OCI-LY3 (cell line): ENCODE data around the gene FAM83E.

Experiments
- H2AFZ ChIP-seq: fragments of 200-600, 300-600 bp; shearing (Covaris generic); 2 replicates; pipeline ENCODE4 v1.6.0; 2014; ENCODE audit warnings: antibody characterized with exemption, low read depth, low read length
- H3K27ac ChIP-seq: fragments of 200-600, 300-600 bp; sonication (generic); 2 replicates; pipeline ENCODE4 v1.5.1; 2014; ENCODE audit warnings: mild to moderate bottlenecking, low read length, moderate library complexity, mixed read lengths
- H3K27me3 ChIP-seq: fragments of 200-600, 300-600 bp; sonication (generic); 2 replicates; pipeline ENCODE4 v1.6.1; 2014; ENCODE audit warnings: low read depth, low read length, mixed read lengths
- H3K36me3 ChIP-seq: fragments of 200-600, 300-600 bp; sonication (generic); replicated peaks from 2 replicates; pipeline ENCODE3; 2014; ENCODE audit warnings: low read depth, low read length, mixed read lengths
- H3K4me1 ChIP-seq: fragments of 300-600, 200-600 bp; sonication (generic); 2 replicates; pipeline ENCODE4 v1.6.1; 2014; ENCODE audit warnings: low read length, mixed read lengths
- H3K4me2 ChIP-seq: fragments of 200-600, 300-600 bp; sonication (generic); 2 replicates; pipeline ENCODE4 v1.6.1; 2014; ENCODE audit warnings: low read length, mixed read lengths
- H3K4me3 ChIP-seq: fragments of 300-600, 200-600 bp; sonication (generic); 2 replicates; pipeline ENCODE4 v1.5.1; 2014; ENCODE audit warnings: antibody characterized with exemption, mild to moderate bottlenecking, low read length, moderate library complexity
- H3K79me2 ChIP-seq: fragments of 300-600, 200-600 bp; shearing (Covaris generic); 2 replicates; pipeline ENCODE4 v1.6.1; 2014; ENCODE audit warnings: mild to moderate bottlenecking, low read length, mixed read lengths
- H3K9ac ChIP-seq: fragments of 300-600, 200-600 bp; shearing (Covaris generic); 2 replicates; pipeline ENCODE4 v1.6.0; 2014; ENCODE audit warnings: mild to moderate bottlenecking, low read length, moderate library complexity
- H3K9me3 ChIP-seq: fragments of 200-600, 300-600 bp; shearing (Covaris generic); 2 replicates; pipeline ENCODE4 v1.6.1; 2014; ENCODE audit warnings: low read length, mixed read lengths; ENCODE audit not compliant: insufficient read depth
- H4K20me1 ChIP-seq: fragments of 200-600, 300-600 bp; sonication (generic); 2 replicates; pipeline ENCODE4 v1.6.1; 2016; ENCODE audit warnings: low read length, mixed read lengths; ENCODE audit not compliant: insufficient read depth
- CTCF ChIP-seq: fragments of 200-600, 300-600 bp; sonication (generic); IDR thresholded peaks from 2 replicates; pipeline ENCODE4 v1.5.1; 2014; ENCODE audit warnings: antibody characterized with exemption, low read length, low read depth
- EZH2phosphoT487 ChIP-seq: fragments of 200-600 bp; shearing (Covaris generic); IDR thresholded peaks from 2 replicates; pipeline ENCODE4 v1.6.1; 2018; ENCODE audit warnings: antibody characterized with exemption, mixed run types, low read depth

The FAM83E gene

GRCh38 chr19:48637449-48637947 is 22.6 kb upstream of the FAM83E start:
- H2AFZ ChIP-seq, result no peak overlapping the region; the same call in 1 of the 2 replicates
- peaks cover 45% of the 10 kb centered on the region for H3K4me1 ChIP-seq

DNA sequence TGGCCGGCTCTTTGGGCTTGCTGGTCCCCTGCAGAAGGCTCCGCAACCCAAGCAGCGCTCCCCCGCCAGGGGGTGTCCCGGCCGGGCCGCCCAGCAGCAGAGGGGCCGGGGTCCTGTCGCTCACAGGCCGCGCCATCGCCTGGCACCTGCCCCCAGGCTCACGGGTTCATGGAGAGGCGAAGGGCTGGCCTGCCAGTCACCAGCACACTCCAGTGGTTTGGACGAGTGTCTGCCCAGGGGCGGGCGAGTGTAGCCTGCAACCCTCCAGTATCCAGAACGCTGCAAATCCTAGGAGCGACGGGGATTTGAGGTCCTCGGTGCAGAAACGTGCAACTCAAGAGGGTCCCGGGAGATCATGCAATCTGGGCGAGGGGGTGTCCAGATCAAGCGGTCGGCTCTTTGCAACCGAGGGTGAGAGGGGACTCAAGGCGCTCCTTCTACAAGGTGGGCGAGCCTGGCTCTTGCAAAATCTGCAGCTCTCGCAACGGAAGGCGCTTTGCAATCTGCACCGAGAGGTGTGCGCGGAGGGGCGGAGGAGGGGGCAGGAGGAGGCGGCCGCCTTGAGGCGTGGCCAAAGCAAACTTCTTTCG is 22.1 kb upstream of the FAM83E start, which contains the start of gene DBP:
Gene DBP, minus strand, starts transcription at position 521 of the 590 bp plus-strand sequence. Its CDS starts 385 bp downstream, at position 136.
- peak within 1 kb of the TSS; percentile 85 for H3K4me2 ChIP-seq
- peaks cover 45% of the 10 kb centered on the region for H3K4me1 ChIP-seq
- H3K36me3 ChIP-seq, result no peaks in the 10 kb centered on the region
- H4K20me1 ChIP-seq, result no peaks in the 10 kb centered on the region
- H3K9me3 ChIP-seq, result no peaks in the 10 kb centered on the region
- H3K9ac ChIP-seq, result peak within 1 kb of the TSS; percentile 92
- TF ChIP-seq EZH2phosphoT487 (no peak), CTCF (no peak)
- peak within 1 kb of the TSS; percentile 94 for H3K27ac ChIP-seq
- no peak within 1 kb of the TSS; the same call in 1 of the 2 replicates for H2AFZ ChIP-seq
- peak within 1 kb of the TSS; percentile 77 for H3K4me3 ChIP-seq
- H3K79me2 ChIP-seq, result peaks cover 16% of the 10 kb centered on the region
- H3K27me3 ChIP-seq, result no peaks in the 10 kb centered on the region

More at GRCh38 chr19:48637449-48637947, 22.6 kb upstream of the FAM83E start:
- Histone ChIP-seq H3K27ac (peak overlapping the region; percentile 94), H3K36me3 (no peaks in the 10 kb centered on the region), H3K9ac (peak overlapping the region; percentile 92), H4K20me1 (no peaks in the 10 kb centered on the region), H3K4me3 (peak overlapping the region; percentile 77), H3K79me2 (peaks cover 16% of the 10 kb centered on the region), H3K9me3 (no peaks in the 10 kb centered on the region), H3K4me2 (peak overlapping the region; percentile 85), H3K27me3 (no peaks in the 10 kb centered on the region)
- TF ChIP-seq CTCF (no peak), EZH2phosphoT487 (no peak)

DNA sequence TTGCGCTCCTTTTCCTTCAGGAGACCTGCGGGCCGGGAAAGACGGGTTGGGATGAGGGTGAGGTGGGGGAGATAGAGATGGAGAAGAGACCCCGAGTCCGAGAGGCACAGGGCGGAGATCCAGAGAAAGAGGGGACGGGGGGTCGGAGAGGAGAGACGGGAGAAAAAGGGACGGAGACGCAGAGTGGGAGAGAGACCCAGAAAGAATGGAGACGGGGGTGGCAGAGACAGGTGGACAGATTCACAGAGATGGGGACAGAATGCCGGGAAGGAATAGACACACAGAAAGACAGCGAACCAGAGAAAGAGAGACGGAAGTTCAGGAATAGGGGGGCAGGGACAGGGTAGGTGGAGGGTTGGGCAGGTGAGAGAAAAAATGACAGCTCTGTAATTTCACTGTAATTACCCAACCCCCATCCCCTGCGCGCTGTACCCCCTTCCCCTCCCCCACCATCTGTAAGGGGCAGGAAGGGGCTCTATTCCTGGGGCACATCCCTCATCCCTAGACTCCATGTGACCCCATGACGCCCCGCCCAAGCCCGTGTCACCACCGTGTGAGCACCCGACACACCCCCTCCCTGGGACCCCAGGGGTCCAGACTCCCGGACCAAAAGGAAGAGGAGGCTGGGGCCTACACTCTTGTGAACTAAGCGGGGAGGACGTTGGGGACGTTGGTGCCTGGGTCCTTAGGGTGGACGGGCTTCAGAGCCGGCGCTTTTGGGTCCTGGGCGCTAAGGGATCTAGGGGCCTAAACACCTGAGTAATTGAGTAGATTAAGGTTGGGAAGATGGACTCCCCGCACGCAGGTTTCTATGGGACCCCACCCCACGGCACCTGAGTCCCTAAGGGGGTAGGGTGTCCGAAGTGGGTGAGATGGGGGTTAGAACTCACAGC is 21.3 kb upstream of the FAM83E start:
- Histone ChIP-seq H2AFZ (no peak overlapping the region), H3K4me1 (peaks cover 45% of the 10 kb centered on the region)

More for the DNA sequence above, 21.3 kb upstream of the FAM83E start:
- Histone ChIP-seq H3K79me2 (peaks cover 16% of the 10 kb centered on the region), H3K27ac (peak overlapping the region; percentile 94), H3K4me3 (peak overlapping the region; percentile 77), H3K27me3 (no peaks in the 10 kb centered on the region), H3K9me3 (no peaks in the 10 kb centered on the region), H3K4me2 (peak overlapping the region; percentile 85), H3K9ac (peak overlapping the region; percentile 85), H4K20me1 (no peaks in the 10 kb centered on the region), H3K36me3 (no peaks in the 10 kb centered on the region)
- no peak for TF ChIP-seq EZH2phosphoT487
- no peak for TF ChIP-seq CTCF
